ENCODE measurements around the gene SH3BP2. TPM values are rescaled to one million over a fixed set of nuclear protein-coding genes. Genes with fewer than 3 reads are reported as not detected.

Gene SH3BP2
- polyA plus RNA-seq, 4 donors = 20.8 to 58.7 (median 41.4) TPM

- no peak for DNase-seq (ENCODE audit: low read depth in 4 of 4, low spot score in 2 of 4)
Measured at GRCh38 chr4:2790583-2791517, 2.0 kb upstream of the SH3BP2 start.

GRCh38 chr4:2791518-2792395 lies 1.1 kb upstream of the SH3BP2 start:
- no peak for DNase-seq (ENCODE audit: low read depth in 4 of 4, low spot score in 2 of 4)

- DNase-seq (ENCODE audit: low read depth in 4 of 4, low spot score in 2 of 4) = no peak
Measured at GRCh38 chr4:2792396-2792710, 532 bp upstream of the SH3BP2 start.

GRCh38 chr4:2793586-2794485 lies 951 bp downstream of the SH3BP2 start:
- DNase-seq (ENCODE audit: low read depth in 4 of 4, low spot score in 2 of 4) = no peak

- DNase-seq (ENCODE audit: low read depth in 4 of 4, low spot score in 2 of 4) = no peak
Measured at GRCh38 chr4:2794486-2795299, 1.8 kb downstream of the SH3BP2 start.

GRCh38 chr4:2795300-2795892 lies 2.5 kb downstream of the SH3BP2 start:
- no peak for DNase-seq (ENCODE audit: low read depth in 4 of 4, low spot score in 2 of 4)

- no peak for DNase-seq (ENCODE audit: low read depth in 4 of 4, low spot score in 2 of 4)
Measured at GRCh38 chr4:2795893-2796848, 3.3 kb downstream of the SH3BP2 start.

GRCh38 chr4:2796849-2797544 lies 4.1 kb downstream of the SH3BP2 start:
- DNase-seq (ENCODE audit: low read depth in 4 of 4, low spot score in 2 of 4) = no peak

GRCh38 chr4:2797545-2798305 lies 4.8 kb downstream of the SH3BP2 start:
- DNase-seq (ENCODE audit: low read depth in 4 of 4, low spot score in 2 of 4) = no peak

GRCh38 chr4:2798399-2799223 lies 5.7 kb downstream of the SH3BP2 start:
- DNase-seq (ENCODE audit: low read depth in 4 of 4, low spot score in 2 of 4) = no peak

- no peak for DNase-seq (ENCODE audit: low read depth in 4 of 4, low spot score in 2 of 4)
Measured at GRCh38 chr4:2799224-2799911, 6.5 kb downstream of the SH3BP2 start.

- DNase-seq (ENCODE audit: low read depth in 4 of 4, low spot score in 2 of 4) = no peak
Measured at GRCh38 chr4:2799971-2800690, 7.2 kb downstream of the SH3BP2 start.

- DNase-seq (ENCODE audit: low read depth in 4 of 4, low spot score in 2 of 4) = no peak
Measured at GRCh38 chr4:2800691-2801596, 8.1 kb downstream of the SH3BP2 start.
